ENCODE results near the gene CD99L2. TPM values are rescaled to one million over a fixed set of nuclear protein-coding genes. Genes with fewer than 3 reads are reported as not detected.
A peak's percentile ranks its signal among the peaks of the same experiment; 100 is the strongest.
"Not testable (repeated sequence)": the region's sequence is repeated elsewhere in the genome, so short reads cannot be mapped to it uniquely, and the experiment has no call there.

The CD99L2 gene
- total and polyA plus RNA-seq, 5 experiments from 2014 or later: 13.5 to 17.0 (median 14.6) TPM

- no peak overlapping the region for H3K4me3 Mint-ChIP-seq
- peak overlapping the region in 1 of 10 donors; percentile 91 for H3K27ac Mint-ChIP-seq
- no peaks in the 10 kb centered on the region for H3K9me3 Mint-ChIP-seq
- H3K27me3 Mint-ChIP-seq: no peaks in the 10 kb centered on the region
- no peak for DNase-seq
- ATAC-seq: no peak
- peaks cover 9 to 16% (median 13%) of the 10 kb centered on the region in 4 donors for H3K4me1 Mint-ChIP-seq
- H3K36me3 Mint-ChIP-seq: peaks cover 0 to 4% (median 0%) of the 10 kb centered on the region in 3 donors
- POLR2A ChIA-PET: no interaction called here
Observed at GRCh38 chrX:150845091-150845490, 53.4 kb downstream of the CD99L2 start.

GRCh38 chrX:150844016-150844415 is 54.5 kb downstream of the CD99L2 start:
- no peaks in the 10 kb centered on the region for H3K27me3 Mint-ChIP-seq
- H3K4me1 Mint-ChIP-seq: peaks cover 9 to 16% (median 13%) of the 10 kb centered on the region in 4 donors
- H3K27ac Mint-ChIP-seq: no peak overlapping the region
- DNase-seq: no peak
- POLR2A ChIA-PET: no interaction called here
- H3K9me3 Mint-ChIP-seq: no peaks in the 10 kb centered on the region
- ATAC-seq: no peak
- H3K36me3 Mint-ChIP-seq: peaks cover 0 to 4% (median 0%) of the 10 kb centered on the region in 3 donors
- no peak overlapping the region for H3K4me3 Mint-ChIP-seq

- Mint-ChIP-seq H3K27me3 (no peaks in the 10 kb centered on the region), H3K4me1 (peaks cover 1 to 13% (median 8%) of the 10 kb centered on the region in 4 donors)
Observed at GRCh38 chrX:150842198-150842685, 56.2 kb downstream of the CD99L2 start.

DNA sequence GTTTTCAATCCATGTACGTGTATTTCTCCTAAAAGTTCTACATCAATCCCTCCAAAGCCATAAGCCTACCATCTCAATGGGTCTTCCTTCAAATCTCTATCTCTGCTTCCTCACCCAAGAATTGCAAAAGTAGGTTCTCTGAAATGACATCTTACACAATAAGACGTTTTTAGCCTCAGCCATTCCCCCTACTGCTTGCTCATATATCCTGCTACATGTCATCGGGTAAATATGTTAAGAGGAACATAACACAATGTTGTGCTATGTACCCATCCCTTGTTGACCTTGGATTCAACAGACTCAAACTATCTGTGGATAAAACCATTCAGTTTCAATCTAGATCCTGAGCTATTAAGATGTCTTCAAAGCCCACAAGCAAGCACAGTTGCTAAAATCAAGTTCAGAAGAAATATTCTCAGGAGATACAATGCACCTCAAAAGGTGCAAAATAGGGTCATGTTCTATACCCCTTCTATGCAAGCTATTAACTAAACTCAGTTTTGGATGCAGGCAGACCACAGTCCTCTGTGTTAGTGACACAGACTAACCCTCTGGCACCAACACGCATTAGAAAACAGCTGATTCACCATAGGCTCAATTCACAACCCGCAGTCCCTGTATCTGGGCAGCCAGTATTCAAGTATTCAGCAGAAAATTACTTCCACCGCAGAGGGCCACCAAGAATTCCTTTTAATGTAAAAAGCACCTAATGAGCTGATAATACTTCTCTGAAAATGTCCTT is 56.8 kb downstream of the CD99L2 start:
- Mint-ChIP-seq H3K27me3 (no peaks in the 10 kb centered on the region), H3K4me1 (peaks cover 1 to 13% (median 6%) of the 10 kb centered on the region in 4 donors), H3K9me3 (no peaks in the 10 kb centered on the region), H3K36me3 (no peaks in the 10 kb centered on the region), H3K4me3 (no peak overlapping the region), H3K27ac (no peak overlapping the region)
- POLR2A ChIA-PET: no interaction called here
- no peak for DNase-seq
- no peak for ATAC-seq

More at GRCh38 chrX:150842198-150842685, 56.2 kb downstream of the CD99L2 start:
- ATAC-seq: no peak
- POLR2A ChIA-PET: no interaction called here
- Mint-ChIP-seq H3K36me3 (no peaks in the 10 kb centered on the region), H3K4me3 (no peak overlapping the region), H3K27ac (no peak overlapping the region), H3K9me3 (no peaks in the 10 kb centered on the region)
- no peak for DNase-seq

GRCh38 chrX:150837845-150838244 is 60.6 kb downstream of the CD99L2 start:
- Mint-ChIP-seq H3K27ac (no peak overlapping the region), H3K4me1 (peaks cover 1 to 15% (median 8%) of the 10 kb centered on the region in 4 donors), H3K9me3 (peaks cover 0 to 22% (median 2%) of the 10 kb centered on the region in 9 donors), H3K27me3 (no peaks in the 10 kb centered on the region), H3K36me3 (peaks cover 5 to 9% (median 6%) of the 10 kb centered on the region in 3 donors), H3K4me3 (peak overlapping the region in 2 of 10 donors; percentile 14 to 30)
- DNase-seq (no peak), ATAC-seq (no peak)
- POLR2A ChIA-PET: no interaction called here

- POLR2A ChIA-PET: no interaction called here
- DNase-seq (no peak), ATAC-seq (no peak)
- H3K4me3 Mint-ChIP-seq: no peak overlapping the region
- H3K4me1 Mint-ChIP-seq: peaks cover 3 to 11% (median 7%) of the 10 kb centered on the region in 4 donors
- H3K27me3 Mint-ChIP-seq: no peaks in the 10 kb centered on the region
- H3K27ac Mint-ChIP-seq: no peak overlapping the region
- peaks cover 5 to 12% (median 9%) of the 10 kb centered on the region in 3 donors for H3K36me3 Mint-ChIP-seq
- peaks cover 0 to 22% (median 2%) of the 10 kb centered on the region in 9 donors for H3K9me3 Mint-ChIP-seq
Observed at GRCh38 chrX:150834695-150835094, 63.8 kb downstream of the CD99L2 start.

- Mint-ChIP-seq H3K4me1 (peaks cover 3 to 9% (median 7%) of the 10 kb centered on the region in 4 donors), H3K27me3 (no peaks in the 10 kb centered on the region), H3K9me3 (peaks cover 0 to 22% (median 2%) of the 10 kb centered on the region in 9 donors), H3K36me3 (peaks cover 5 to 17% (median 10%) of the 10 kb centered on the region in 3 donors), H3K4me3 (no peak overlapping the region), H3K27ac (peak overlapping the region in 1 of 10 donors; percentile 23)
- DNase-seq (no peak), ATAC-seq (no peak)
- POLR2A ChIA-PET: no interaction called here
Observed at GRCh38 chrX:150833454-150834056, 64.9 kb downstream of the CD99L2 start.

GRCh38 chrX:150831863-150832262 is 66.6 kb downstream of the CD99L2 start:
- Mint-ChIP-seq H3K27ac (no peak overlapping the region), H3K9me3 (peaks cover 0 to 22% (median 2%) of the 10 kb centered on the region in 9 donors), H3K36me3 (peaks cover 9 to 32% (median 22%) of the 10 kb centered on the region in 3 donors), H3K4me1 (peaks cover 0 to 4% (median 3%) of the 10 kb centered on the region in 4 donors), H3K27me3 (no peaks in the 10 kb centered on the region), H3K4me3 (no peak overlapping the region)
- DNase-seq (no peak), ATAC-seq (no peak)
- POLR2A ChIA-PET: no interaction called here

GRCh38 chrX:150828785-150829184 is 69.7 kb downstream of the CD99L2 start:
- no peak for DNase-seq
- Mint-ChIP-seq H3K9me3 (peaks cover 0 to 12% (median 2%) of the 10 kb centered on the region in 9 donors), H3K27me3 (no peaks in the 10 kb centered on the region), H3K4me1 (peaks cover 0 to 4% (median 3%) of the 10 kb centered on the region in 4 donors), H3K36me3 (peaks cover 7 to 36% (median 28%) of the 10 kb centered on the region in 3 donors), H3K4me3 (no peak overlapping the region), H3K27ac (no peak overlapping the region)
- POLR2A ChIA-PET: no interaction called here
- no peak for ATAC-seq

DNA sequence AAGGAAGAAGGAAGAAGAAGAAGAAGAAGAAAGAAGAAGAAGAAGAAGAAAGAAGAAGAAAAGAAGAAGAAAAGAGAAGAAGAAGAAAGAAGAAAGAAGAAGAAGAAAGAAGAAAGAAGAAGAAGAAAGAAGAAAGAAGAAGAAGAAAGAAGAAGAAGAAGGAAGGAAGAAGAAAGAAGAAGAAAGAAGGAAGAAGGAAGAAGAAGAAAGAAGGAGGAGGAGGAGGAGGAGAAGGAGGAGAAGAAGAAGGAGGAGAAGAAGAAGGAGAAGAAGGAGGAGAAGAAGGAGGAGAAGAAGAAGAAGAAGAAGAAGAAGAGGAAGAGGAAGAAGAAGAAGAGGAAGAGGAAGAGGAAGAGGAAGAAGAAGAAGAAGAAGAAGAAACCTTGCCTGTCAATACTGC is 74.1 kb downstream of the CD99L2 start:
- H3K27me3 Mint-ChIP-seq, H3K4me3 Mint-ChIP-seq, H3K4me1 Mint-ChIP-seq, ATAC-seq, POLR2A ChIA-PET, DNase-seq, H3K27ac Mint-ChIP-seq: not testable (repeated sequence)
- H3K36me3 Mint-ChIP-seq: peaks cover 18 to 50% (median 48%) of the 10 kb centered on the region in 3 donors
- peaks cover 0 to 20% (median 10%) of the 10 kb centered on the region in 9 donors for H3K9me3 Mint-ChIP-seq

GRCh38 chrX:150823826-150824225 is 74.6 kb downstream of the CD99L2 start:
- not testable (repeated sequence) for H3K4me1 Mint-ChIP-seq
- peaks cover 22 to 49% (median 47%) of the 10 kb centered on the region in 3 donors for H3K36me3 Mint-ChIP-seq

GRCh38 chrX:150821971-150822370 is 76.5 kb downstream of the CD99L2 start:
- Mint-ChIP-seq H3K27me3 (no peaks in the 10 kb centered on the region), H3K4me1 (peaks cover 0 to 2% (median 0%) of the 10 kb centered on the region in 4 donors), H3K9me3 (peaks cover 0 to 28% (median 10%) of the 10 kb centered on the region in 9 donors), H3K27ac (no peak overlapping the region), H3K4me3 (no peak overlapping the region), H3K36me3 (peaks cover 29 to 49% (median 38%) of the 10 kb centered on the region in 3 donors)
- DNase-seq (no peak), ATAC-seq (no peak)
- POLR2A ChIA-PET: no interaction called here

More at GRCh38 chrX:150823826-150824225, 74.6 kb downstream of the CD99L2 start:
- peaks cover 0 to 24% (median 10%) of the 10 kb centered on the region in 9 donors for H3K9me3 Mint-ChIP-seq
- H3K27me3 Mint-ChIP-seq, H3K27ac Mint-ChIP-seq, H3K4me3 Mint-ChIP-seq, POLR2A ChIA-PET, ATAC-seq, DNase-seq: not testable (repeated sequence)

GRCh38 chrX:150813922-150814321 is 84.5 kb downstream of the CD99L2 start:
- Mint-ChIP-seq H3K27me3 (no peaks in the 10 kb centered on the region), H3K4me3 (no peak overlapping the region), H3K9me3 (peaks cover 0 to 6% (median 2%) of the 10 kb centered on the region in 9 donors), H3K36me3 (peaks cover 15 to 44% (median 43%) of the 10 kb centered on the region in 3 donors), H3K27ac (no peak overlapping the region), H3K4me1 (peaks cover 0 to 7% (median 0%) of the 10 kb centered on the region in 4 donors)
- DNase-seq (no peak), ATAC-seq (no peak)
- POLR2A ChIA-PET: no interaction called here

All from naive thymus-derived CD8-positive, alpha-beta T cell (primary cell).